PC-3 (cell line): ENCODE results near the gene MALAT1. TPM values are rescaled to one million over a fixed set of nuclear protein-coding genes. Genes with fewer than 3 reads are reported as not detected.

Experiments
- ATAC-seq: fragments of 200-7000 bp; cut with Tn5 transposase; 2 replicates; pipeline ENCODE4 v1.9.1; 2020; ENCODE audit warnings: mild to moderate bottlenecking, moderate library complexity
- BruUV-seq: library from RNA; stranded (reverse); fragments of 400-500 nt; replicated peaks from 2 replicates; lab custom pipeline; 2021; lab: Mats Ljungman, UMichigan
- CTCF ChIA-PET: fragments of 300-600 bp; sonication (Branson Sonifier 250); formaldehyde crosslinking; loops from one replicate; lab custom pipeline; 2022; ENCODE audit warnings: antibody characterized with exemption; lab: Charles Lee
- POLR2A ChIA-PET: fragments of 300-600 bp; sonication (Branson Sonifier 250); formaldehyde crosslinking; loops from one replicate; lab custom pipeline; 2022; ENCODE audit warnings: antibody characterized with exemption; ENCODE audit not compliant: unreplicated experiment; lab: Charles Lee
- DNase-seq: peaks from one replicate; pipeline ENCODE4 v3.0.0-alpha.2; 2015
- H2AFZ ChIP-seq: fragments of 300-600 bp; sonication (generic); 2 replicates; pipeline ENCODE4 v1.6.0; 2016; ENCODE audit warnings: antibody characterized with exemption, low read length
- H3F3A ChIP-seq: fragments of 300-600 bp; sonication (generic); one replicate; pipeline ENCODE4 v1.6.0; 2017; ENCODE audit warnings: antibody characterized with exemption, low read length, control low read depth, mild to moderate bottlenecking; ENCODE audit not compliant: unreplicated experiment
- H3K27ac ChIP-seq: fragments of 300-600 bp; sonication (generic); 2 replicates; pipeline ENCODE4 v1.5.1; 2016; ENCODE audit warnings: mild to moderate bottlenecking, low read length
- H3K27me3 ChIP-seq: fragments of 300-600 bp; sonication (generic); 2 replicates; pipeline ENCODE4 v1.6.1; 2016; ENCODE audit warnings: low read length, mixed read lengths
- H3K36me3 ChIP-seq: fragments of 300-600 bp; sonication (generic); 2 replicates; pipeline ENCODE4 v1.6.1; 2016; ENCODE audit warnings: low read depth, mixed run types, low read length, mixed read lengths
- H3K4me1 ChIP-seq: fragments of 300-600 bp; sonication (generic); 2 replicates; pipeline ENCODE4 v1.5.1; 2016; ENCODE audit warnings: low read length; ENCODE audit not compliant: insufficient read depth
- H3K4me2 ChIP-seq: fragments of 300-600 bp; sonication (generic); 2 replicates; pipeline ENCODE4 v1.6.0; 2016; ENCODE audit warnings: low read length
- H3K4me3 ChIP-seq: fragments of 300-600 bp; sonication (generic); 2 replicates; pipeline ENCODE4 v1.5.1; 2016; ENCODE audit warnings: mild to moderate bottlenecking, low read length, mixed read lengths
- H3K79me2 ChIP-seq: fragments of 300-600 bp; sonication (generic); 2 replicates; pipeline ENCODE4 v1.6.1; 2017; ENCODE audit warnings: low read length, mixed read lengths
- H3K9ac ChIP-seq: fragments of 300-600 bp; sonication (generic); 2 replicates; pipeline ENCODE4 v1.6.0; 2016; ENCODE audit warnings: mild to moderate bottlenecking, low read length
- H3K9me2 ChIP-seq: fragments of 300-600 bp; sonication (generic); replicated peaks from 2 replicates; pipeline ENCODE4 v1.6.1; 2016; ENCODE audit warnings: mixed run types, low read length, mixed read lengths
- H3K9me3 ChIP-seq: fragments of 300-600 bp; sonication (generic); 2 replicates; pipeline ENCODE4 v1.6.1; 2016; ENCODE audit warnings: low read length, mixed read lengths
- H4K20me1 ChIP-seq: fragments of 300-600 bp; sonication (generic); 2 replicates; pipeline ENCODE4 v1.6.1; 2016; ENCODE audit warnings: low read length, mixed read lengths
- EZH2 ChIP-seq: fragments of 300-600 bp; sonication (generic); IDR thresholded peaks from one replicate; pipeline ENCODE4 v1.6.1; 2017; ENCODE audit warnings: antibody characterized with exemption, mild to moderate bottlenecking, low read length; ENCODE audit not compliant: unreplicated experiment
- EZH2phosphoT487 ChIP-seq: fragments of 300-600 bp; sonication (generic); IDR thresholded peaks from 2 replicates; pipeline ENCODE4 v1.6.1; 2018; ENCODE audit warnings: mild to moderate bottlenecking, antibody characterized with exemption, low read length, borderline replicate concordance
- intact Hi-C: fragments of 100-400 bp; cut with micrococcal nuclease; formaldehyde crosslinking; loops from 2 replicates; pipeline ENCODE4 v1.9.0; 2023
- total RNA-seq: library from RNA; depleted of rRNA; stranded (reverse); fragments of >200 nt; gene quantifications from 2 replicates; pipeline ENCODE4 v1.2.3, GENCODE V29; 2014
- TF ChIP-seq, protein P1 (sequence below): fragments of 300-600 bp; sonication (generic); conservative IDR thresholded peaks from 2 replicates; pipeline ENCODE4 v1.5.1; 2017; ENCODE audit warnings: antibody characterized with exemption, low read depth, mild to moderate bottlenecking, low read length

Gene MALAT1
- total RNA-seq, 1 experiment from 2014 or later, result 1,345 TPM

DNA sequence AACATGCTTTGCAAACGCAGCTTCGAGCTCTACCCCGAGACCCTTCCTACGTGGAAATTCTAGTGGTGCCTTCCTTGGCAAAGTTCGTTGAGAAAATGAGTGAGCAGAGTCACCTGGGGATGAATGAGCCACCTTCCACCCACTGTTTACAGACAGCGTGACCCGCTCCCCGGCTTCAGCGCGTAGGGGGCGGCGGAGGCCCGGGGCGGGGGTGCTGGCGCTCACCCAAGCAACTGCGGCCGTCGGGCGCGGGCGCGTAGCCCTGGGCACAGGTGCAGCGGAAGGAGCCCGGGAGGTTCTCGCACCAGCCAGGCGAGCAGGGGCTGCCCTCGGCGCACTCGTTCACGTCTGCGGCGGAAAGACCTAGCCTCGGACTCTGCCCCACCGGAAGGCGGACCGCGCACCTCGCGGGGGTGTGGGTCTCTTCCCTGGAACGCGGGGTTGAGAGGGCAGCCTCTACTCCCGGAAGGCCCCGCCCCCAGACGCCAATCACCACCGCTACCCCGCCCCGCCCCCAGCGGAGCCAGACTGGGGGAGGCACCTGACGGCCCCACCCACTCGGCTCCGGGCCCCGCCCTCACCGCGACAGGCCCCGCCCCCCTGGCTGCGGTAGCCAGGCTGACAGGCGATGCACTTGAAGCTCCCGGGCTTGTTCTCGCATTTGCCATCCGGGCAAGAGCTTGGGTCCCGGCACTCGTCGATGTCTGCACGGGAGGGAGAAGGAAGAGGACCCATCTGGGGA, 47.5 kb downstream of the MALAT1 start:
- Histone ChIP-seq H4K20me1 (no peaks in the 10 kb centered on the region), H3K9me2 (no peaks in the 10 kb centered on the region), H3K9ac (no peak overlapping the region), H3K4me1 (peaks cover 28% of the 10 kb centered on the region), H3K4me3 (peak overlapping the region; percentile 69), H2AFZ (peak overlapping the region; percentile 61), H3F3A (no peaks in the 10 kb centered on the region), H3K9me3 (no peaks in the 10 kb centered on the region), H3K27me3 (no peaks in the 10 kb centered on the region), H3K27ac (peak overlapping the region; percentile 44), H3K4me2 (peak overlapping the region; percentile 88), H3K36me3 (peaks cover 7% of the 10 kb centered on the region; the same call in 1 of the 2 replicates), H3K79me2 (no peaks in the 10 kb centered on the region)
- BruUV-seq, result no TSS peak
- DNase-seq (peak; percentile 94), ATAC-seq (peak; percentile 74)
- no peak for TF ChIP-seq EZH2phosphoT487
- TF ChIP-seq, protein P1, sequence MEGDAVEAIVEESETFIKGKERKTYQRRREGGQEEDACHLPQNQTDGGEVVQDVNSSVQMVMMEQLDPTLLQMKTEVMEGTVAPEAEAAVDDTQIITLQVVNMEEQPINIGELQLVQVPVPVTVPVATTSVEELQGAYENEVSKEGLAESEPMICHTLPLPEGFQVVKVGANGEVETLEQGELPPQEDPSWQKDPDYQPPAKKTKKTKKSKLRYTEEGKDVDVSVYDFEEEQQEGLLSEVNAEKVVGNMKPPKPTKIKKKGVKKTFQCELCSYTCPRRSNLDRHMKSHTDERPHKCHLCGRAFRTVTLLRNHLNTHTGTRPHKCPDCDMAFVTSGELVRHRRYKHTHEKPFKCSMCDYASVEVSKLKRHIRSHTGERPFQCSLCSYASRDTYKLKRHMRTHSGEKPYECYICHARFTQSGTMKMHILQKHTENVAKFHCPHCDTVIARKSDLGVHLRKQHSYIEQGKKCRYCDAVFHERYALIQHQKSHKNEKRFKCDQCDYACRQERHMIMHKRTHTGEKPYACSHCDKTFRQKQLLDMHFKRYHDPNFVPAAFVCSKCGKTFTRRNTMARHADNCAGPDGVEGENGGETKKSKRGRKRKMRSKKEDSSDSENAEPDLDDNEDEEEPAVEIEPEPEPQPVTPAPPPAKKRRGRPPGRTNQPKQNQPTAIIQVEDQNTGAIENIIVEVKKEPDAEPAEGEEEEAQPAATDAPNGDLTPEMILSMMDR, result no peak
- no peak for TF ChIP-seq EZH2
- ChIA-PET POLR2A (interaction anchor here (0.5 to 0.8 kb wide), 2 partner anchors 21 to 272 kb away, joined by 3 to 7 read pairs; partner anchors contain the start of gene SCYL1), CTCF (interaction anchor here (0.6 to 1.0 kb wide), 6 partner anchors 19 to 146 kb away, joined by 4 to 16 read pairs (median 9); partner anchors contain the start of genes EHBP1L1 and ZNRD2)
- intact Hi-C loops, result loop anchor here (10.0 kb wide), 1 partner anchor 68 kb away; the partner anchor contains the start of genes MAP3K11 and PCNX3

DNA sequence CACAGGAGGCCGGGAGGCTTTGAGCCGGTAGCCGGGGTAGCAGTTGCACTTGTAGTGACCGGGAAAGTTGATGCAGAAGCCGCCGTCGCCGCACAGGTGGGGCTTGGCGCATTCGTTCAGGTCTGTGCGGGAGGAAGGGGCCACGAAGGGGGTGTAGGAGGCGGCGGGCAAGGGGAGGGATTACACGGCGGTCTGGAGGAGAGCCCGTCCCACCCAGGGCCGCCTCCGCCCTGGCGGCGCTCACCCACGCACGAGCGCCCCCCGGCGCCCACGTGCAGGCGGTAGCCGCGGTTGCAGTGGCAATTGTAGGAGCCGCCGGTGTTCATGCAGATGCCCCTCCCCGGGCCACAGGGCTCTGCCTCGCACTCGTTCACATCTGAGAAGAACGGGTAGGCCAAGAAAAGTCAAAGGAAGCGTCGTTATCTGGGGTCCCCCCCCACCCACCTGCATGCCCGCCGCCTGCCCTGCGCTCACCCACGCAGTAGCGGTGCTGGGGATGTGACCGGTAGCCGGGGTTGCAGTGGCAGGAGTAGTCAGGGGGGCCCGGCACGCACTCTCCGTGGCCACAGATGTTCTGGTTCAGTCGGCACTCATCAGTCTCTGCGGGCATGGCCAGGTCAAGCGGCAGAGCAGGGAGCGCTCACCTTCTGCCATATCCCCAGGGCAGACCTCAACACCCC, 48.7 kb downstream of the MALAT1 start:
- Histone ChIP-seq H4K20me1 (no peaks in the 10 kb centered on the region), H3K27ac (no peak overlapping the region), H3F3A (no peaks in the 10 kb centered on the region), H3K9ac (no peak overlapping the region), H3K4me3 (no peak overlapping the region), H3K9me2 (no peaks in the 10 kb centered on the region), H3K4me1 (peaks cover 25% of the 10 kb centered on the region), H2AFZ (no peak overlapping the region), H3K79me2 (no peaks in the 10 kb centered on the region), H3K4me2 (no peak overlapping the region), H3K36me3 (peaks cover 11% of the 10 kb centered on the region; the same call in 1 of the 2 replicates), H3K27me3 (no peaks in the 10 kb centered on the region), H3K9me3 (no peaks in the 10 kb centered on the region)
- no peak for DNase-seq
- ChIA-PET CTCF (no interaction called here), POLR2A (interaction anchor here (0.5 kb wide), 1 partner anchor 271 kb away, joined by 3 read pairs; no protein-coding TSS in a partner anchor)
- intact Hi-C loops, result loop anchor here (10.0 kb wide), 1 partner anchor 67 kb away; the partner anchor contains the start of genes MAP3K11 and PCNX3
- ATAC-seq, result no peak
- no TSS peak for BruUV-seq
- TF ChIP-seq, protein P1, result no peak
- no peak for TF ChIP-seq EZH2phosphoT487
- TF ChIP-seq EZH2, result no peak
